DMS53 treated with DMSO at 0.1 percent for 48 hours (cell line): ENCODE measurements around the gene LCT.
"Not testable (repeated sequence)": the region's sequence is repeated elsewhere in the genome, so short reads cannot be mapped to it uniquely, and the experiment has no call there.

Experiments
- DNase-seq: peaks from one replicate; lab custom pipeline; 2025; ENCODE audit not compliant: unreplicated experiment; lab: John Stamatoyannopoulos, UW

Gene LCT

GRCh38 chr2:135832891-135833290, 4.1 kb downstream of the LCT start:
- DNase-seq = no peak

DNA sequence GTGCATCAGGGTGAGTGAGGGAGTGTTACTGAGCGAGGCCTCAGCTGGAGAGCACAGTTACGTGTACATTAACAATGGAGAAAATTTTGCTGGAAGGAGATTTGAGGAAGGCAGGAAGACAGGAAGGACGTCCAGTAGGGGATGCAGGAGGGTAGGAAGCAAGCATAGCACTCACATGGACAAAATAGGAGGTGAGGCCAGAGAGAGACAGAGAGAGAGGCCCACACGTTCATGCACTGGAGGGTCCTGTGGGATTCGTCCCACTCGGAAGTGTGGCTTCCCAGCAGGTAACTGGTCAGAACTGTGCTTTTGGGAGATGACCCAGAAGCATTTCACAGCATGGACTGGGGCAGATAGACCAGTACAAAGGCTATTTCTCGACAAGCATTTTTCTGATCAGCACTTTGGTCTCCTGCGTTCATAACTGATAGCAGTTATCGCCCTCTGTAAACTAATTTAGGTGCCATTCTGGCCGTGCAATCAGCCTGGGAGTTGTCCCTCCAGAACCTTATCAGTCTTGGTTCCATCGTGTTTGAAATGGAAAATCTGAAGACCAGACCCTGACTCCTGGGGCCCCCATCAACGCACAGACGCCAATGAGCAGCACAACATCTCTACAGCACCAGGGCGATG, 5.7 kb downstream of the LCT start:
- no peak for DNase-seq

DNA sequence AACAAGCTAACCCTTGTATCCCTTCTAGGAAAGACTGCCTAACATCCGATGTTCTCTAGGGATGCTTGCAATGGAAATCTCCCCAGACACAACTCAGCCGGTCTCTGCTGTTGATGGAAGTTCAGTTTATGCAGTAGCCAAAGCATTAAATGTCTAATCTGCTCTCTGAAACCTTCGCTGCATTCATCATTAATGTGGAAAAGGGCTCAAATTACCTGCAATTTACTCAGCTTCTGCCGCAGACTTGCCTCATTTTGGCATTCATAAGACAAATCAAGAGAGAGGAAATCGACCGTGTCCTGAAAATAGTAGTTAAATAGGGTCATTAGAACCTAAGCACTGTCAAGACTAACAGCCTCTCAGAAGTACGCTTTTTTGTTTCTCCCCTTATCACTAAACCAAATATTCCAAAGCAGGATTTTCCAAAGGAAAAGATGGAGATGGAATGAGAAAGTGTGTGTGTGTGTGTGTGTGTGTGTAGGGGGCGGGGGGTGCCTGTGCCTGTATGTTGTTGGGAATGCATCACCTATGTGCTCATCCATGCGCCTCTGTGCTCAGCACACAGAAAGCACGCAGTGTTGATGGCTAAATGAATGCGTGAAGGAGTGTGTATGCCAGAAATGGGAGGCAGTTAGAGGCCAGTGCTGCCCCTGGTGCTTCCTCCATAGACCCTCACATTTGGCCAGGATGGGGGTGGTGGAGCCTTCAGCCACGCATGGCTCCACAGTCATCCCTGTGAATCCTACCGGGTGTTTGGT, 7.4 kb downstream of the LCT start:
- DNase-seq = no peak

GRCh38 chr2:135826544-135826943, 10.4 kb downstream of the LCT start:
- no peak for DNase-seq

- no peak for DNase-seq
These were observed 11.3 kb downstream of the LCT start for GRCh38 chr2:135825550-135826176.

DNA sequence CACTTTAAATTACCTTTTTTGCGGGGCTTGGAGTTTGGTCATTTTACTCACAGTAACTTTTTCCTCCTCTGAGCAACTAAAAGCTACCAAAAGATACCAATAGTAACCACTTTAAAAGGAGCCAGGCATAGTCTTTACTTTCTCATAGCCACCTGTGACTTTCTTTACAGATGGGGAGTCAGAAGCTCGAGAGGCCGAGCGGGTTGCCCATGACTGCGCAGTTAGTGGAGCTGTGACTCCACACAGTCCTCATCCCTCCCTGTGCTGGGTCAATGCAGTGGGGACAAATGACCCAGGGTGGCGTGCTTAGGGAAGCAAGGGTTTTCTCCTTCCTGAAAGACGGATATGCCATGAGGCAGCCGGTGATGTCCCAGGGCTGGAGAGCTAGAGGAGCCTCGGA, 11.9 kb downstream of the LCT start:
- DNase-seq = no peak

GRCh38 chr2:135822855-135823254, 14.1 kb downstream of the LCT start:
- no peak for DNase-seq

- no peak for DNase-seq
These were observed 15.8 kb downstream of the LCT start for GRCh38 chr2:135821190-135821589.

GRCh38 chr2:135820003-135820618, 16.9 kb downstream of the LCT start:
- DNase-seq = no peak

DNA sequence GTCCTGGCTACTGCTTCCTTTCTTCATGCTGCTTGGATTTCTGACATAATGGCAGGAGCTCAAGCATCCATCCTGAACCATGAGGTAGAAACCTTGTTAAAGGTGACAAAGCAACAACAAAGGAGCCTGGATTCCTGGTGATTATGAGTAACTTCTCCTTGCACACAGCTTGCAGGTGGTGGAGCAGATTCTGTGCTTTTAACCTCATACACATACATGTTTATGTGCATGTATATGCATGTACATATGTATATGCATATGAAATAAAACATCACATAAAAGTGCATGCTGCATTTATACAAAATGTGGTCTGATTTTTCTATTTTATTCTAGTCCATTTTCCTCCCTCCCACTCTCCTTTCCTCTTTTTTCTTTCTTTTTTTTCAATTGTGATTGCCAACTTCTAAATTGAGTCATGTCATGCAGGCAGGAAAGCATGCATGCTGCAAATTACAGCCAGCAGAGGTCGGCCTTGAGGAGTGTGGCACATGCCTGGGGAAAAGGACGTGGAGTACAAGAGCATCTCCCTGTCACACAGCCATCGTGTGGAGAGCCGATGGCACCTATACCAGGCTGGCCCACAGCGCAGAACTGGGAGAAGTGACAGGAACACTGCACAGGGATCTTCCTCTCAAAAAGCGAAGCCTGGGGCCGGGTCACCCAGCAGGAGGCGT, 17.9 kb downstream of the LCT start:
- DNase-seq = no peak

DNA sequence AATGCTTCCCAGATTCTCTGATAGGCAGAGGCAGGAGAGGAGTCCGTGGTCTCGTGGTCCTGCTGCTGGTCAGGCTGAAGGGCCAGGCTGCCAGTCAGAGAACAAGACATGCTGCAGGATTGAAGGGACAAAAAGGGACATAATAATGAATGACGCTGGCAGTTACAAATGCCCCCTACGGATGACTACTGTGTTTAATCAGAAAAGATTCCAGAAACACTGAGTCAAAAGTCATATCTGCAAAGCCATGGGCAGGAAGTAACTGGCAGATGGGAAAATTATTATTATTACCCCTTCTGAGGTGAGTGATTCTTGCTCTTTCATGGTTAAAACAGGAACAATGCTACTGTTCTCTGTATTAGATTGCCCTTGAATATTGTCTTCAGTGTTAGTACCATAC, 19.0 kb downstream of the LCT start:
- no peak for DNase-seq

DNA sequence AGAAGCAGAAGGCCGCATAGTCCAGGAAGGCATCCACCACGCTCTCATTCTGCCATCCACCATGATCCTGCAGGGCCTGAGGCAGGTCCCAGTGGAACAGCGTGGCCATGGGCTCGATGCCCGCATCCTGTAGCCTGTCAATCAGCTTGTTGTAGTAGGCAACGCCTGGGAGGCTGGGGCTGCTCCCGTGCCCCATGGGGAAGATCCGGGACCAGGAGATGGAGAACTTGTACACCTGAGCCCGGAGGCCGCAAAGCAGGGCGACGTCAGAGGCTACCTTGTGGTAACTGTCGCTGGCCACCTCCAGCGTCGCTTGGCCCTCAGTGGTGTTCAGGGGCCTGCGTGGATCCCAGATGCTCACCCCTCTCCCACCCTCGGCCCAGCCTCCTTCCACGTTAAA, 19.5 kb downstream of the LCT start:
- no peak for DNase-seq

DNA sequence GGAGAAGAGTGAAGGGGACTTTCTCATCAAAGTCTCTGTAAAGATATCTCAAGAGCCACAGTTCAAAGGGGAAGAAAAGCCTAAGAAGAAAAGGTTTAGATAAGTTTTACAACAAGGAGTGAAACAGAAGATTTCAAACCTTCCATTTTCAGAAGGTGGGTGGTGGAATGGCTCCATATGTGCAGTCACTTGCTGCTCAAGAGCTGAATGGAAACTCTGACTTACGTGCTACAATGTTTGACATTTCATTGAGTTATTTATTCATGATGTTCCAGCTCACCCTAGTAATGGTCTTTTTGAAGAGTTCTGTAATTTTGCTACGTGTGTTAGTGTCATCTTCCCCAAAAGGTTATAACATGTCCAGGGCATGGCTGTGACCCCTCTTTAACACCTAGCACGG, 21.7 kb downstream of the LCT start:
- DNase-seq = no peak

- DNase-seq = no peak
These were observed 24.0 kb downstream of the LCT start for GRCh38 chr2:135812907-135813511.

GRCh38 chr2:135807874-135808273, 29.1 kb downstream of the LCT start:
- DNase-seq = not testable (repeated sequence)

- no peak for DNase-seq
These were observed 33.7 kb downstream of the LCT start for GRCh38 chr2:135803278-135803677.

DNA sequence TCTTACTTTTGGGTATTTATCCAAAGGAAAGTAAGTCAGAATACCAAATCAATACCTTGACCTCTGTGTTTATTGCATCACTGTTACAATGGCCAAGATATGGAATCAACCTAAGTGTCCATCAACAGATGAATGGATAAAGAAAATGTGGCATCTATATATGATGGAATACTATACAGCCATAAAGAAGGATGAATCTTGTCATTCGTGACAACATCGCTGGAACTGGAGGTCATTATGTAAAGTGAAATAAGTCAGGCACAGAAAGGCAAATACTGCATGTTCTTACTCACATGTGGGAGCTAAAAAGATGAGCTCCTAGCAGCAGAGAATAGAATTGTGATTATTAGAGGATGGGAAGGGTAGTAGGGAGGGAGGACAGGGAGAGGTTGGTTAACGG, 34.6 kb downstream of the LCT start:
- no peak for DNase-seq

DNA sequence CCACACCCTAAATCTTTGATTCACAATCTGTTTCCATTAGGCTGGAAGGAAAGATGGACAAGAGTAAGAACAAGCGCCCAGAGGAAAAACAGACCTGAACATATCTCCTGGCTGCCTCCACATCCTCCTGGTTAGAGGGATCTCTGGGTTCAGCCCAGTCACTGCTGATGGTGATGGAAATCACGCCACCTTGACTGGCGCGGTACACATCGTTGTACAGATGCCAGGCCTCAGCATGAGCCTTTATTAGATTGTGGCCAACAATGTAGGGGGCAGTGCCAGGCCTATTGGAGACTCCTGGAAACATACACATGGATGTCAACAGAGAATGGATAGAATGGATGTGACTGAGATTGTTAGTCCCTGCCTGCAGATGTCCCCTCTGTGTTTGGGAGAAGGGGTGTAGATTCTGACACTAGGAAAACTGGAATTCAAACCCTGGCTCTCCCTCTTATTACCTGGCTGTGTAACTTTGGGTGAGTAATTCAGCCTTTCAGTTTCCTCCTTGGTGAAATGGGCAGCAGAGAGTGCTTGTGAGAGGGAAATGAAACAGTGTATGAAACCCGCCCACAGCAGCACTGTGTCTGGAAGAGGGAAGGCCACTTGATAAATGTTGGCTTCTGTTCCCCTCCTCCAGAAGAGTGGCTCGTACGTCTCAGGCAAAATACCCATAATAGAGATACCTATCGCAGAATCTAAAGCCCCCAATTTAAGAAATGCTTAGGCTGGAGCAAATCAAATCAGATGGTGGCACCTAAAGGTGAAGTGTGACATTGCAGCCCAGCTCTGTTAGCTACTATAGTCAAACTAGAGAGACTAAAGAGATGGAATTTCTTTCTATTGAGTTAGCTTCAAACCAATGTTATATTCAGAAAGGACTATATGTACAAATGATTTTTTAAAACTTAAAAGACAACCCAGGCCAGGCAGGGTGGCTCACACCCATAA, 36.2 kb downstream of the LCT start:
- no peak for DNase-seq

GRCh38 chr2:135799738-135800137, 37.2 kb downstream of the LCT start:
- DNase-seq = no peak

DNA sequence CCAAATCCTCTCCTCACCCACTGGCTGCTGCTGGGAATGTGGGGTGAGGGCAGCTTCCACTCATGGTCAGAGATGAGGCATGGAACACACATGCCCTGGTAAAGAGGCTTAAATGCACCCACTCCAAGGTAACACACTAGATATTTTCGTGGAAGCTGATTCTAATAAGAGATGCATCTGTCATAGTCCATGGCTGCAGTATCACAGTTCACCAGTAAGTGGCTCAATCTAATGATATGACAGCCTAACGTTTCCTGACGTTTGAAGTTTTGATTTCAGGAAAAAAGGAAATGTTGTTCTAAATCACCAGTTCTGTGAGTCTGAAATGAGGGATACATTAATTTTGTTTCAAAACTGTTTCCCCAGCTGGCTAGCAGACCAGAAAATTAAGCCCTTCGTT, 38.2 kb downstream of the LCT start:
- no peak for DNase-seq
